Duodenal mucosa (tissue), 2 donors: Measurements from ENCODE around the gene CARMIL1.

Source experiments
- H3K27ac ChIP-seq: one replicate; pipeline ENCODE4 v1.7.0; 2013; ENCODE audit warnings: low read depth, low read length
- H3K27me3 ChIP-seq, 2 donors: one replicate each; pipeline ENCODE4 v1.7.0; 2013; ENCODE audit warnings: low read length in 2 of 2, control low read depth in 1 of 2; ENCODE audit not compliant: insufficient read depth in 2 of 2, control insufficient read depth in 1 of 2
- H3K36me3 ChIP-seq, 2 donors: one replicate each; pipeline ENCODE4 v1.7.0; 2013; ENCODE audit warnings: low read length in 2 of 2, control low read depth in 1 of 2; ENCODE audit not compliant: insufficient read depth in 2 of 2, control insufficient read depth in 1 of 2
- H3K4me1 ChIP-seq, 2 donors: one replicate each; pipeline ENCODE4 v1.7.0; 2013; ENCODE audit warnings: low read length in 2 of 2, control low read depth in 1 of 2; ENCODE audit not compliant: insufficient read depth in 2 of 2, control insufficient read depth in 1 of 2
- H3K4me3 ChIP-seq, 2 donors: one replicate each; pipeline ENCODE4 v1.7.0; 2013; ENCODE audit warnings: low read length in 2 of 2, low read depth in 1 of 2
- H3K9ac ChIP-seq, 2 donors: one replicate each; pipeline ENCODE4 v1.7.0; 2013; ENCODE audit warnings: low read length in 2 of 2, low read depth in 1 of 2
- H3K9me3 ChIP-seq, 2 donors: one replicate each; pipeline ENCODE4 v1.7.0; 2013; ENCODE audit warnings: low read length in 2 of 2, control low read depth in 1 of 2; ENCODE audit not compliant: control insufficient read depth in 1 of 2

The CARMIL1 gene

DNA sequence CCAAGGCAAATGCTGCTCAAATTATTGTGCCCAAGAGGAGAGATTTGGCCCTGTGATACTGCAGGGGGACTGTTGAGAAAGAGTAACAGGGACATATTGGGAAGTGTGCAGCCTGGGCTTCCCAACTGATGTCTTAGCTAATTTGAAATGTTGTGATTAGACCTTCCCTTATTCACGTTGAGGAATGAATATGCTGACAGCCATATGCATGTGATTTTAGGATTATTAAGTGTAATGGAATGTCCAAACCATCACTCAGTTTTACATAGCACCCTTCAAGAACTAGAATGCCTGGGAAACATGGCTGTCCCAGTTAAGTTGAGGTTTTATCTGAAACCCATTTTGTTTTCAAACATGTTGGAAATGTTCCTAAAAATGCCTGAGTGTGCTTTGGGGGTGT lies 81.4 kb downstream of the CARMIL1 start:
- Histone ChIP-seq H3K27me3 (no peaks in the 10 kb centered on the region), H3K4me3 (no peak overlapping the region), H3K4me1 (peaks cover 9 to 17% of the 10 kb centered on the region in 2 donors), H3K36me3 (no peaks in the 10 kb centered on the region), H3K27ac (no peak overlapping the region), H3K9me3 (no peaks in the 10 kb centered on the region), H3K9ac (no peak overlapping the region)

DNA sequence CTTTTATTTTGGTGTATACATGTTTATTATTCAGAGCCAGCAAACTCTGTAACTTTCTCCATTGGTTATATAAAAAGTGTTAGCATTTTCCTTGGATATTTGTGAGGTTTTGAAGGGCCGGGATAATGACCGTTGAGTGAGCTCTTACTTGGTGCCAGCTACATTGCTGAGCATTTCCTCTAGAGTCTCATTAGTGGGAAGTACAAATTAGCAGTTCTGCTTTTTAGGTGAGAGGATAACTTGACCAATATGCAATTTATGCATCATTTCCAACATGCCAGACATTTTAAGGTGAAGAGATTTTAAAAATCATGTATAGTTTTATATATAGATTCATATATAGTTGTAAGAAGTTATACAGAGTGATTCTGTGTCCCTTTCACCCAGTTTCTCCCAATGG lies 84.3 kb downstream of the CARMIL1 start:
- Histone ChIP-seq H3K27me3 (no peaks in the 10 kb centered on the region), H3K4me3 (no peak overlapping the region), H3K9me3 (no peaks in the 10 kb centered on the region), H3K9ac (no peak overlapping the region), H3K36me3 (no peaks in the 10 kb centered on the region), H3K4me1 (peaks cover 14 to 29% of the 10 kb centered on the region in 2 donors), H3K27ac (no peak overlapping the region)

DNA sequence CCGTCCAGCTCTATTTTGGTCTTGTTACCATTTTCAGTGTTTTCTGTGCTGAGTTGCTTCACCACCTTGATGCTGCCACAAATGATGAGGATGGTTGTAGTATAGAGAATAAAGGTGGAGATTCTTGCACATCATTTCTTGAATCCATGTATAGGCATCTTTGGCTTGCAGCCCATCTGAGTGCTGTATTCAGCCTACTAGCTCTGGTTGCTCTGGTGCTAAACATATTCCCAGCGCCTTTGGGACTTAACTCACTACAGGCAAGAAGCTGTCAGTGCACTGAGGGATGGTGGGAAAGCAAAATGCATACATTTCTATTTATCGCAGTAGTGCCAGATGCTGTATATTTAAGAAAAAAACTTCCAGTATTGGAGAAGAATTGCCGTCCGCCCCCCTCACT lies 86.0 kb downstream of the CARMIL1 start:
- Histone ChIP-seq H3K9ac (no peak overlapping the region), H3K36me3 (no peaks in the 10 kb centered on the region), H3K4me3 (no peak overlapping the region), H3K4me1 (peaks cover 18 to 33% of the 10 kb centered on the region in 2 donors), H3K27me3 (no peaks in the 10 kb centered on the region), H3K27ac (no peak overlapping the region), H3K9me3 (no peaks in the 10 kb centered on the region)

DNA sequence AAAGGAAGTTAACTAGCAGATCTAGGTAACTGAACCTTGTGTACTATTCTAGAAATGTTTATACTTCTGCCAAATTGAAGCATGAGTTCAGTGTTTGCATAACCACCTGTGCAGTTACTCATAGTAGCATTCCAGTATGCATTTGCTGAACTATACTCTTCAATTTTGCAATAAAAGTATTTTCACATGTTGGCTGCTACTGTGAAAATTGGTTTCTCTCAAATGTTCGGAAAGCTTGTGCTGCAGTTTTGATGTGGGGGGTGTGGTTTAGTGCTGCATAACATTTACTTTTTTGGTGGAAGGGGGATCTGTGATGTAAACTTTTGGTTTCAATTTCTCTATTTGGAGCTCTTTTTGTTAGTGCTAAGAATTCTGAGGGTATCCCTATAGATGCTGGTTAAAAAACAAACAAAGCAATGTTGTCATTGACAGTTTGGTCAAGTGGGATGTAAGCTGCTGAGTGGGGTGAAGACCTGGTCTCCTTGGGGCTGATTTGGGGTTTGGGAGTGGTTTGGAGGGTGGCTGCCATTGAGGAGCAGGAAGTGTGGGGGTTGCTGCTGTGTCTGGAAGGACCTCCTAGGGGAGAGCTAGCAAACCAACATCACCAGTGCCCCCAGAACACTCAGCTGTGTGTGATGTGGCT lies 87.8 kb downstream of the CARMIL1 start:
- H3K4me3 ChIP-seq: peak overlapping the region in 1 of 2 donors; percentile 16
- no peak overlapping the region for H3K27ac ChIP-seq
- no peak overlapping the region for H3K9ac ChIP-seq
- no peaks in the 10 kb centered on the region for H3K27me3 ChIP-seq
- H3K9me3 ChIP-seq: no peaks in the 10 kb centered on the region
- H3K36me3 ChIP-seq: no peaks in the 10 kb centered on the region
- H3K4me1 ChIP-seq: peaks cover 24 to 37% of the 10 kb centered on the region in 2 donors

DNA sequence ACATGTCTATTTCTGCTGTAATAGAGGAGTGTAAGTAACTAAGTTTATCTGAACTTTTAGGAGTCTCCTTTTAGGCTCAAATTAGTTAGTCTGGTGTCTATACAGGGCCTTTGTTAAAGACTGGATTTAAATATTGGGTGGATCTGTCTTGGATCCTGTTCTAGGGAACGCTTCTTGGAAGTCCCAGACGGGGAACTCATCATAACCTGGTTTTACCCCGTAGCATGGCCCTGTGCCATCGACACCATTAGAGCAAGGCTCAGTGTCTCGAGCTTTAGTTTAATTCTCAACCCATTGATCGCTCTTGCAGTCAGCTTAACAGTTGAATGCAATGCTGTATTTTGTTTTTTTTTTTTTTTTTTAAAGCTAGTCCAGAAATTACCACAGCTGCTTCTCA lies 89.9 kb downstream of the CARMIL1 start:
- Histone ChIP-seq H3K27ac (no peak overlapping the region), H3K4me3 (peak overlapping the region in 1 of 2 donors; percentile 45)

DNA sequence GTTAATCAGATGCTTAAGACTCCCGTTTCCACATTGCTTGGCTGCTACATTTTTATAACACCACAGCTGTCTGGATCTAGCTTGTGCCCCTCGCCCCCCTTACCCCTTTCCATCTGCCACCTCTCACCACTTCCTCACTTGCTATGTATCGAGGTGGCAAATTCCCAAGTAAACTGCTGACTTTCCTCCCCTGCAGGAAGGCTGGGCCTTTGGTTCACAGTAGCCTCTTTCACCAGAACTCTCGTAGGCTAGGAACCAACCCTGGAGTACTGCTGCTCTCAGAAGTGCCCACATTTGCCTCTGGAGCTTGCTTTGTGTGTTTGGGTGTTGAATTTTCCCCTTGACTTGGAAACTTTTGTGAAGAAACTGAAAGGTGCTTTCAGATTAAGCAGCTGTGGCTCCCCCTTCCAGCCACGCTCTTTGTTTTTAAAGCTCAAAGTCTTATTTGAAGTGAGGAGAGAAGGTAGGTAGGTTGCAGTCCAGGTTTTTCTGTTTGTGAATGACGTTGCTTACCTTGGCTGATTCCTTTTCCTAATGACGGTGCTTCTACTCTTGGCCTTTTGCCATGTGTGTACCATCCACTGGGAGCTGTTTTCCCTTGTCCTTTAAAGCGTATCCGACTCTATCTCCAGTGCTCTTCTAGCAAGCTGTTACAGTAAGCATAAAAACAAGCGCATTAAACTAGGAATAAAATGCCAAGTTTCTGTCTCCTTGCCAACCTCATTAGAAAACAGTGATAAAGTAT lies 90.4 kb downstream of the CARMIL1 start:
- H3K36me3 ChIP-seq: no peaks in the 10 kb centered on the region
- H3K4me1 ChIP-seq: peaks cover 24 to 37% of the 10 kb centered on the region in 2 donors
- H3K4me3 ChIP-seq: peak overlapping the region; percentile 38 to 45
- H3K9me3 ChIP-seq: no peaks in the 10 kb centered on the region
- H3K9ac ChIP-seq: peak overlapping the region; percentile 54 to 57
- peak overlapping the region; percentile 33 for H3K27ac ChIP-seq
- no peaks in the 10 kb centered on the region for H3K27me3 ChIP-seq

More for the DNA sequence above, 89.9 kb downstream of the CARMIL1 start:
- Histone ChIP-seq H3K9ac (peak overlapping the region; percentile 54 to 57), H3K9me3 (no peaks in the 10 kb centered on the region), H3K4me1 (peaks cover 24 to 37% of the 10 kb centered on the region in 2 donors), H3K36me3 (no peaks in the 10 kb centered on the region), H3K27me3 (no peaks in the 10 kb centered on the region)

DNA sequence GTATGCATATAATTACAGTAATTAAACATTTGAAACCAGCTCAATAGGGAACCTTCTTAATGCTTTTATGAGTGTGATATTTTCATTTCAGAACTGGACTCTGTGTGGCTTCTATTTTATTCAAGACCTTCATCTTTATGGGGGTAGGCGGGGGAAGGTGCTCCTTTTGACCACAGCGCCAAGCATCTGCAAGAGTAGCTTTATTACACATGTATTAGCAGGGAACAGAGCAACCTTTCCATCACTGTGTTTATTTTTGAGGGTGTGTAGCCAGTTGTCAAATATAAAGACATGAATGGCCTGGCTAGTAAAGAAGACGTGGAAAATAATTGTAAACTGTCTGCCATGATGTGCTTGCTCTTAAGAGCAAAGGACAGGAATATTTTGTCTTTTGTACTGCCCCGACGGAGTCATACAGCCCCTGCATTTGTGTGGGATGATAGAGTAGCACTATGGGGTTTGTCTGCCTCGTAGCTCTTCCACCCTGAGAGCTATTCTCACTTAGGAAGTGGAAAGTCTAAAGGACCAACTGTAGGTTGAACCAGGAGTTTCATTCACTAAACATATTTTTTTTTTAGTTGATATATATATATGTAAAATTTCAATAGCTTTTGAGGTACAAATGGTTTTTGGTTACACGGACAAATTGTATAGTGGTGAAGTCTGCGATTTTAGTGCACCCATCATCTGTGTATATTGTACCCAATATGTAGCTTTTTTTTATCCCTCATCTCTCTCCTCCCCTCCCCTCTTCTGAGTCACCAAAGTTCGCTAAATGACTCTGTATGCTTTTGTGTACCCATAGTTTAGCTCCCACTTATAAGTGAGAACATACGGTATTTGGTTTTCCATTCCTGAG lies 91.2 kb downstream of the CARMIL1 start:
- peak overlapping the region; percentile 35 for H3K27ac ChIP-seq
- H3K27me3 ChIP-seq: no peaks in the 10 kb centered on the region
- H3K36me3 ChIP-seq: no peaks in the 10 kb centered on the region
- no peaks in the 10 kb centered on the region for H3K9me3 ChIP-seq
- H3K4me3 ChIP-seq: peak overlapping the region; percentile 38 to 45
- peak overlapping the region in 1 of 2 donors; percentile 57 for H3K9ac ChIP-seq
- peaks cover 24 to 37% of the 10 kb centered on the region in 2 donors for H3K4me1 ChIP-seq

DNA sequence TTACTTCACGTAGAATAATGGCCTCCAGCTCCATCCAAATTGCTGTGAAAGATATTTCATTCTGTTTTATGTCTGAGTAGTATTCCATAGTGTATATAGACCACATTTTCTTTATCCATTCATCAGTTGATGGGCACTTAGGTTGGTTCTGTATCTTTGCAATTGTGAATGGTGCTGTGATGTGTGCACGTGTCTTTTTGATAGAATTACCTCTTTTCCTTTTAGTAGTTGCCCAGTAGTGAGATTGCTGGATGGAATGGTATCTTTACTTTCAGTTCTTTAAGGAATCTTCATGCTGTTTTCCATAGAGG lies 91.8 kb downstream of the CARMIL1 start:
- Histone ChIP-seq H3K36me3 (no peaks in the 10 kb centered on the region), H3K27me3 (no peaks in the 10 kb centered on the region), H3K9me3 (no peaks in the 10 kb centered on the region), H3K4me3 (no peak overlapping the region), H3K9ac (no peak overlapping the region), H3K27ac (no peak overlapping the region), H3K4me1 (peaks cover 24 to 37% of the 10 kb centered on the region in 2 donors)

DNA sequence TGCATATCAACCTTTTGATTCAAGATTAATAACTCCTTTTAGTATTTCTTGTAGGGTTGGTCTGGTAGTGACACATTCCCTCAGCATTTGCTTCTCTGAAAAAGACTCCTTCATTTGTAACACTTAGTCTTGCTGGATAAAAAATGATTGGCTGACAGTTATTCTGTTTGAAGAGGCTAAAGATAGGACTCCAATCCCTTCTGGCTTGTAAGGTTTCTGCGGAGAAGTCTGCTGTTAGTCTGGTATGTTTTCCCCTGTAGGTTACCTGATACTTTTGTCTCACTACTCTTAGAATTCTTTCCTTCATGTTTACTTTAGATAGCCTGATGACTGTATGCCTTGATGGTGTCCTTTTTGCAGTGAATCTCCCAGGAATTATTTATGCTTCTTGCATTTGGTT lies 96.0 kb downstream of the CARMIL1 start:
- no peak overlapping the region for H3K9ac ChIP-seq
- H3K4me1 ChIP-seq: peaks cover 4 to 6% of the 10 kb centered on the region in 2 donors
- H3K36me3 ChIP-seq: no peaks in the 10 kb centered on the region
- H3K27ac ChIP-seq: no peak overlapping the region
- H3K9me3 ChIP-seq: no peaks in the 10 kb centered on the region
- H3K4me3 ChIP-seq: no peak overlapping the region
- no peaks in the 10 kb centered on the region for H3K27me3 ChIP-seq

DNA sequence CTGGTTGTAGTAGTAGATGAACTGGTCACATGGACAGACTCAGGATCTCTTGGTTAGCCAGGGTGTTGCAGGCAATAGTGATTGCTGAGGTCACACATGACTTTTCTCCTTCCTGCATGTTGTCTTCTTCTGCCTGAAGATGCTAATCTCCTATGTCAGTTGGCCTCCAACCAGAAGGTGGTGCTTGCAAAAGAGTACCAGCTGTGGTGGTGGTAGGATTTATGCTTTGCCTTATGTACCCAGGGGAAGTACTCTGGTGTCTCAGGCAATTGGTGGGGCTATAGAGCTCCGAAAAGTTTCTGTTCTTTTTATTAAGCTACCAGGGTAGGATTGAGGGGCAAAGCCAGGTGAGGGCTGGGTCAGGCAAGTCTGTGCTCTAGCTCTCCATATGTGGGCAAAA lies 98.5 kb downstream of the CARMIL1 start:
- no peak overlapping the region for H3K27ac ChIP-seq
- H3K36me3 ChIP-seq: no peaks in the 10 kb centered on the region
- no peak overlapping the region for H3K9ac ChIP-seq
- H3K9me3 ChIP-seq: no peaks in the 10 kb centered on the region
- no peaks in the 10 kb centered on the region for H3K27me3 ChIP-seq
- H3K4me3 ChIP-seq: no peak overlapping the region
- no peaks in the 10 kb centered on the region for H3K4me1 ChIP-seq
